Thoracic aorta (tissue), 2 donors: ENCODE data around the gene GJD2. TPM values are rescaled to one million over a fixed set of nuclear protein-coding genes. Genes with fewer than 3 reads are reported as not detected.

Experiments
- ATAC-seq: fragments of 150-250 bp; one replicate; pipeline ENCODE4 v1.8.0; 2017; ENCODE audit warnings: low read depth; ENCODE audit not compliant: insufficient number of reproducible peaks, low FRiP score
- DNase-seq: peaks from one replicate; pipeline ENCODE4 v3.0.0-alpha.2; 2020; ENCODE audit warnings: low spot score
- H3K27ac ChIP-seq, 2 donors: fragments of 200-600 bp; sonication (generic); 1 replicate in 1 of 2; 2 replicates in 1 of 2; pipeline ENCODE4 v1.5.1; 2016; ENCODE audit warnings: mild to moderate bottlenecking in 2 of 2, moderate library complexity in 2 of 2
- H3K27me3 ChIP-seq: fragments of 200-600 bp; sonication (generic); replicated peaks from 2 replicates; pipeline ENCODE4 v1.6.0; 2016; ENCODE audit warnings: mild to moderate bottlenecking; ENCODE audit not compliant: insufficient read depth
- H3K36me3 ChIP-seq: fragments of 200-600 bp; sonication (generic); one replicate; pipeline ENCODE4 v1.5.1; 2016
- H3K4me1 ChIP-seq, 2 donors: fragments of 200-600 bp; sonication (generic); 1 replicate in 1 of 2; 2 replicates in 1 of 2; pipeline versions ENCODE4 v1.5.1 to v1.6.0; 2016; ENCODE audit warnings: low read depth in 2 of 2, mild to moderate bottlenecking in 1 of 2; ENCODE audit not compliant: control insufficient read depth in 1 of 2
- H3K4me3 ChIP-seq: fragments of 200-600 bp; sonication (generic); 2 replicates; pipeline ENCODE4 v1.5.1; 2016; ENCODE audit warnings: mild to moderate bottlenecking
- H3K9me3 ChIP-seq: fragments of 200-600 bp; sonication (generic); 2 replicates; pipeline ENCODE4 v1.5.1; 2016
- total RNA-seq, 2 donors: library from RNA; depleted of rRNA; stranded (reverse); fragments of >200 nt; gene quantifications; one replicate each; pipeline versions ENCODE4 v1.1.0 to v1.2.3, GENCODE V29; 2016
- TF ChIP-seq, protein P1 (sequence below): fragments of 200-600 bp; sonication (generic); IDR thresholded peaks from one replicate; pipeline ENCODE4 v1.5.1; 2019; ENCODE audit warnings: antibody characterized with exemption

Gene GJD2
- total RNA-seq, 2 donors from 2014 or later: not detected

DNA sequence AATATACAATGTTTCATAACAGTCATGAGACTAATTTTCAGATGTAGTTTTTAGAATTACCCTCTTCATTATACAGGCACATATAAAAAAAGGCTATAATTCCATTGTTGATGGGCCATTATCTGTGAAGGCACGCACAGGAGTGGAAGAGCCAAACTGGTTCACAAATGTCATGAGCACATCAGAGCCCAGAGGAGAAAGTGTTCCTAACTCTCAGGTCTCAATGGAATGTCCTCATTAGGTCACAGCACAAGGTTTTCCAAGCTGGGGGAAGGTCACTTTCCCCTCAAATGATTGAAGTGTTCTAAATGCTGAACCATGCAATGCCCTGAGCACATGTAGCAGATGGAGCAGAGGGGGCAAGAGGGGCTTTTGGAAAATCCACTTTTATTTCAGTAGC is 41.2 kb downstream of the GJD2 start:
- no peaks in the 10 kb centered on the region for H3K27me3 ChIP-seq
- TF ChIP-seq, protein P1, sequence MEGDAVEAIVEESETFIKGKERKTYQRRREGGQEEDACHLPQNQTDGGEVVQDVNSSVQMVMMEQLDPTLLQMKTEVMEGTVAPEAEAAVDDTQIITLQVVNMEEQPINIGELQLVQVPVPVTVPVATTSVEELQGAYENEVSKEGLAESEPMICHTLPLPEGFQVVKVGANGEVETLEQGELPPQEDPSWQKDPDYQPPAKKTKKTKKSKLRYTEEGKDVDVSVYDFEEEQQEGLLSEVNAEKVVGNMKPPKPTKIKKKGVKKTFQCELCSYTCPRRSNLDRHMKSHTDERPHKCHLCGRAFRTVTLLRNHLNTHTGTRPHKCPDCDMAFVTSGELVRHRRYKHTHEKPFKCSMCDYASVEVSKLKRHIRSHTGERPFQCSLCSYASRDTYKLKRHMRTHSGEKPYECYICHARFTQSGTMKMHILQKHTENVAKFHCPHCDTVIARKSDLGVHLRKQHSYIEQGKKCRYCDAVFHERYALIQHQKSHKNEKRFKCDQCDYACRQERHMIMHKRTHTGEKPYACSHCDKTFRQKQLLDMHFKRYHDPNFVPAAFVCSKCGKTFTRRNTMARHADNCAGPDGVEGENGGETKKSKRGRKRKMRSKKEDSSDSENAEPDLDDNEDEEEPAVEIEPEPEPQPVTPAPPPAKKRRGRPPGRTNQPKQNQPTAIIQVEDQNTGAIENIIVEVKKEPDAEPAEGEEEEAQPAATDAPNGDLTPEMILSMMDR: no peak
- H3K4me3 ChIP-seq: no peak overlapping the region
- H3K4me1 ChIP-seq: peaks cover 0 to 13% of the 10 kb centered on the region in 2 donors
- no peak for DNase-seq
- no peaks in the 10 kb centered on the region for H3K36me3 ChIP-seq
- no peak for ATAC-seq
- no peak overlapping the region for H3K27ac ChIP-seq
- H3K9me3 ChIP-seq: no peaks in the 10 kb centered on the region

DNA sequence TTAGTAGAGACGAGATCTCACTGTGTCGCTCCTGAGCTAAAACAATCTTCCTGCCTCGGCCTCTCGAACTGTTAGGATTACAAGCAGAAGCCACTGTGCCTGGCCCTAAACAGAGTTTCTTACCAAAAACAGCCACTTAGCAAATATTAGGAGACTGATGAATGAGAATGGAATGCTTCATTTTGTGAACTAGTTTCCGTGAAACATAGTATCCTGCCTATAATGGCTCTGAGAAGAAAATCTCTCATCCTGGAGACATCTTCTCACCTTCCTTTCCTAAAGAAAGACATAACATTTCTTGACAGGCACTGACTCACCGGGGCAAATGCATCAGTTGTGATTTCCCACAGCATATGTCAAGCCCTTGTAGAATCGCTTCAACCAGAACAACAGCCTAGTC is 44.9 kb downstream of the GJD2 start:
- Histone ChIP-seq H3K4me1 (peaks cover 0 to 12% of the 10 kb centered on the region in 2 donors), H3K27ac (peak overlapping the region in 1 of 2 donors; percentile 45)
- ATAC-seq: peak; percentile 45

DNA sequence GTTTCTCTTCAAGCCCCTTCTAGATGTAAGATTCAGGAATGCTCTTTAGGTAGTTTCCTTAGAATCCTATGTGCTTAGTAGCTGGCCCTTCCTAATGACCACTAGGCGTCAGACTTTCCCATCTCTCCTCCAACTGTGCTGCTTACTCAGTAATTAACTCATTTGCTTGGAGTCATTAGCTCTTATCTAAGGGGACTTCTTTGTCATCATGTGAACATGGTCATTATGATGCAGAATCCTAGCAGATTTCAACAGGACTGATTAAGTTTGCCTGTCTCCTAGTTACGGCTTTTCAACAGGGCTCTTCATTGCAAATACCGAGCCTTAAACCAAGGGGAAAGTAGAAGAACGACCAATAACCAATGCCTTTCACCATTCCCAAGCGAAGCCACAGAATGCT is 46.4 kb downstream of the GJD2 start:
- no peak overlapping the region for H3K4me3 ChIP-seq
- no peaks in the 10 kb centered on the region for H3K9me3 ChIP-seq
- no peaks in the 10 kb centered on the region for H3K27me3 ChIP-seq
- H3K36me3 ChIP-seq: no peaks in the 10 kb centered on the region
- H3K4me1 ChIP-seq: peaks cover 0 to 12% of the 10 kb centered on the region in 2 donors
- H3K27ac ChIP-seq: no peak overlapping the region
- DNase-seq: no peak
- ATAC-seq: no peak
- TF ChIP-seq, protein P1: peak; percentile 71

More for the DNA sequence above, 44.9 kb downstream of the GJD2 start:
- H3K27me3 ChIP-seq: no peaks in the 10 kb centered on the region
- DNase-seq: no peak
- no peaks in the 10 kb centered on the region for H3K36me3 ChIP-seq
- H3K4me3 ChIP-seq: no peak overlapping the region
- TF ChIP-seq, protein P1: no peak
- no peaks in the 10 kb centered on the region for H3K9me3 ChIP-seq

- Histone ChIP-seq H3K4me3 (no peak overlapping the region), H3K4me1 (no peaks in the 10 kb centered on the region), H3K27ac (no peak overlapping the region), H3K27me3 (no peaks in the 10 kb centered on the region), H3K36me3 (no peaks in the 10 kb centered on the region), H3K9me3 (no peaks in the 10 kb centered on the region)
- TF ChIP-seq, protein P1: no peak
- DNase-seq (no peak), ATAC-seq (no peak)
Observed at GRCh38 chr15:34701536-34701935, 53.3 kb downstream of the GJD2 start.

Other genes with a start within 250 kb of the GJD2 start
- 100 to 1,000 TPM; 146 to 184 TPM for gene GOLGA8B, start 171.3 kb downstream of the GJD2 start, total RNA-seq
- gene ACTC1, start 40.6 kb upstream of the GJD2 start, total RNA-seq: 100 to 1,000 TPM in 1 of 2 donors, 10 to 100 TPM in 1; 47.7 to 125 TPM
- gene AQR, start 214.7 kb upstream of the GJD2 start, total RNA-seq: 10 to 100 TPM; 19.6 to 37.0 TPM
- 10 to 100 TPM; 13.7 to 31.4 TPM for gene ZNF770, start 233.3 kb upstream of the GJD2 start, total RNA-seq